Omental fat pad (tissue), 4 donors: ENCODE measurements around the gene ALDH3B1. TPM values are rescaled to one million over a fixed set of nuclear protein-coding genes. Genes with fewer than 3 reads are reported as not detected.

Source experiments
- ATAC-seq: fragments of 150-250 bp; one replicate; pipeline ENCODE4 v1.9.1; 2016; ENCODE audit warnings: mild to moderate bottlenecking, moderate library complexity; ENCODE audit not compliant: low FRiP score
- DNase-seq: peaks from one replicate; pipeline ENCODE4 v3.0.0-alpha.2; 2019; ENCODE audit warnings: low spot score
- total RNA-seq, 4 donors: library from RNA; depleted of rRNA; stranded (reverse); fragments of >200 nt; gene quantifications; one replicate each; pipeline ENCODE4 v1.1.0, GENCODE V29; 2016
- TF ChIP-seq, protein P1 (sequence below), 3 donors: fragments of 450-650 bp; IDR thresholded peaks; one replicate each; pipeline ENCODE4 v1.5.1; 2016 to 2017; ENCODE audit warnings: antibody characterized with exemption in 3 of 3, mild to moderate bottlenecking in 3 of 3, moderate library complexity in 2 of 3

Gene ALDH3B1
- total RNA-seq, 4 donors from 2014 or later: 20.5 to 90.8 (median 30.9) TPM

DNA sequence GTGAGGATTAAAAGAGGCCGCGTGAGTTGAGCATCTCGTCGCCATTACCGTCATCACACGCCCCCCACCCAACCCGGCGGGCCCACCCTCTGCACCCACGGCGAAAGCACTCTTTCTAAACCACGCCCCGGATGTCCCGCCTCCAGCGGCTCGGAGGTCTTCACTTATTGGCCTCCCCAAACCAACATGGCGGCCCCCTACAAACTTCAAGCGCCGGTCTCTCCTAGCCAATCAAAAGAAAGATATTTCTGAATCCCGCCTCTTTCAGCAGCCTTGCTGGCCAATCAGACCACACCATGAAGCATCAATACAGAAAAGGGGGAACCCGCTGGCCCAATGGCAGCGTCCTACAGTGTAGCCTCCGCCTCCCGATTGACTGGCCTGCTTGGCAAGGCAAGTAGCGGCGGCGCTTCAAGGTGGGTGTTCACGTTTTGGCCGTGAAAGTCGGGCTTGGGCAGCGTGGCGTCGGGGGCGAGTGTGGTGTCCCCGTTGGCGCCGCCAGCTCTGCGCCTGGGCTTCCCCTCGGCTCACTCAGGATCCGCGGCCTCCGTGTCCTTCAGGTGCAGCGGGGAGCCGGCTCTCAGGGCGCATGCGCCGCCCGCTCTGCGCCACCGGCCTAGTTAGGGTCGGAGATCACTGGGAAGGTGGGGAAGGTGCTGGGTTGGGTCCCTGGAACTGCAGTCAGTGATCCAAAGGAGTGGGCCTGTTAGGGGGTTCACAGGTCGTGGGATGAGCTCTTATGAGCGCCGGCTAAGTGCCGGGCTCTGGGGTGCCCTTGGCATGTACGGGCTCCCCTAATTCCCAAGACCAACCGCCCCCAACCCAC, 20.4 kb downstream of the ALDH3B1 start, which contains the start of gene NDUFS8:
TSS of gene NDUFS8 (plus strand) at position 364 of the 826 bp plus-strand sequence. CDS start 1,471 bp downstream, outside the sequence.
- TF ChIP-seq, protein P1, sequence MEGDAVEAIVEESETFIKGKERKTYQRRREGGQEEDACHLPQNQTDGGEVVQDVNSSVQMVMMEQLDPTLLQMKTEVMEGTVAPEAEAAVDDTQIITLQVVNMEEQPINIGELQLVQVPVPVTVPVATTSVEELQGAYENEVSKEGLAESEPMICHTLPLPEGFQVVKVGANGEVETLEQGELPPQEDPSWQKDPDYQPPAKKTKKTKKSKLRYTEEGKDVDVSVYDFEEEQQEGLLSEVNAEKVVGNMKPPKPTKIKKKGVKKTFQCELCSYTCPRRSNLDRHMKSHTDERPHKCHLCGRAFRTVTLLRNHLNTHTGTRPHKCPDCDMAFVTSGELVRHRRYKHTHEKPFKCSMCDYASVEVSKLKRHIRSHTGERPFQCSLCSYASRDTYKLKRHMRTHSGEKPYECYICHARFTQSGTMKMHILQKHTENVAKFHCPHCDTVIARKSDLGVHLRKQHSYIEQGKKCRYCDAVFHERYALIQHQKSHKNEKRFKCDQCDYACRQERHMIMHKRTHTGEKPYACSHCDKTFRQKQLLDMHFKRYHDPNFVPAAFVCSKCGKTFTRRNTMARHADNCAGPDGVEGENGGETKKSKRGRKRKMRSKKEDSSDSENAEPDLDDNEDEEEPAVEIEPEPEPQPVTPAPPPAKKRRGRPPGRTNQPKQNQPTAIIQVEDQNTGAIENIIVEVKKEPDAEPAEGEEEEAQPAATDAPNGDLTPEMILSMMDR (IDR thresholded peaks at IDR 0.05): no peak
- DNase-seq (peak; percentile 97), ATAC-seq (peak; percentile 96)

DNA sequence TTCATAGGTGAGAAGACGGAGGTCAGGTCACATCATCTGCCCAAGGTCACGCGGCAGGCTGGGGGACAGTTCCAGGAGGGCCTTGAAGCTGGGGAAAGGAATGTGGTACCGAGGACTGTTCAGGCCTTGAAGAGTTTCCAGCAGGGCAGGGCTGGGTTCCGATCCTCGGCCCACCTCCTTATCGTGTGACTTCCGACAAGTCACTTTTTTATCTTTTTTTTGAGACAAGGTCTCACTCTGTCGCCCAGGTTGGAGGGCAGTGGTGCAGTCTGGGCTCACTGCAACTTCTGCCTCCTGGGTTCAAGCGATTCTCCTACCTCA, 21.0 kb downstream of the ALDH3B1 start:
- TF ChIP-seq, protein P1 (IDR thresholded peaks at IDR 0.05): no peak
- ATAC-seq: no peak
- no peak for DNase-seq

DNA sequence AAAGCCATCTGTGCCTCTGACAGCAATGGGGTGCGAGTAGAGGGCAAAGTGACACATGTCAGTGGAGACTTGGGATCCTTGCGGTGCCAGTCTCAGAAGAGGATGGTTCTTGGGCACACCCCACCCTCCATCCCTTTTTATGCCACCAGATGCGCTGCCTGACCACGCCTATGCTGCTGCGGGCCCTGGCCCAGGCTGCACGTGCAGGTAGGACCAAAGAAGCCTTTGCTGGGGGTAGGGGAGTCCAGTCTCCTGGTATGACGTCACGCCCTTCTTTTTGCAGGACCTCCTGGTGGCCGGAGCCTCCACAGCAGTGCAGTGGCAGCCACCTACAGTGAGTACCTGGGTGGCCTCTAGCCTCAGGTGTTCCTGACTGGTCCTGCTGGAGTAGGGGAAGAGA, 21.9 kb downstream of the ALDH3B1 start:
- DNase-seq (no peak), ATAC-seq (no peak)
- TF ChIP-seq, protein P1 (IDR thresholded peaks at IDR 0.05): no peak

DNA sequence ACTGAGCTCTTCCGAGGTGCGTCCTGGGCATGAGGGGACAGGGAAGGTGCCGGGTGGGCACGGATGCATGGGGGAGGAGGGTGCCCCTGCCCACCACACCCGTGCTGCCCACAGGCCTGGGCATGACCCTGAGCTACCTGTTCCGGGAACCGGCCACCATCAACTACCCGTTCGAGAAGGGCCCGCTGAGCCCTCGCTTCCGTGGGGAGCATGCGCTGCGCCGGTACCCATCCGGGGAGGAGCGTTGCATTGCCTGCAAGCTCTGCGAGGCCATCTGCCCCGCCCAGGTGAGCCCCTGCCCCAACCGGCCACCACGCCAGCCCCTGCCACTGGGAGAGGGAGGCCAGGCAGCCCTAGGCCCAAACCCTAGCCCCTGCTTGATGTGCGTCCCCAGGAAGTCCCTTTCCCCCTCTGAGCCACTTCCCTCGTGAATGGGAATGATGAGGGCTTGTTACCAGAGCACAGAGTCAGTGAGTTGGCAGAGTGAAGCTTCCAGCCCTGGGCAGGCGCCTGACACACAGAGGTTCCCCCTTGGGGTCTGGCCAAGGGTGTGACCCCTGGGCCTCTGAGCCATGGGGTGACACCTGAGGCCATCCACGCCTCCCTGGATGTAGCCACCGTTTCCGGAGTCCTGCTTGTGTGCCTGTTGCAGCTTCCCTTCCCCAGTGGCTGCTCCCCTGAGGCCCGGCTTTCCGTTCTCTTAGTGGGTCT, 23.0 kb downstream of the ALDH3B1 start:
- no peak for ATAC-seq
- TF ChIP-seq, protein P1 (IDR thresholded peaks at IDR 0.05): no peak

DNA sequence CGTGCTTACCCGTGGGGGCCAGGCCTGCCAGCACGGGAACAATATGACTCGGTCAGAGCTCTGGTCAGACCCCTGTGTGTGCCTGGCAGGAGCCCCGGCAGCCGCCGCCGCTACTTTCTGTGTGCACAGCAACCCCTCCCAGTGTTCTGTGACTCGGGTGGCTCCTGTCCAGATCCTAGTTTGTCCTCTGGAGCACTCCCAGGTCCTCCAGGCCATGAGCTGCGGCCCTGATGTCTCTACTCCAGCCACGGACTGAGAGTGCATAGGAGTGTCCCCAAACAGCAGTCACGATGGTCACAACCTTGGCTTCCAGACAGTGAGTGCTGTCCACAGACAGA, 23.6 kb downstream of the ALDH3B1 start:
- DNase-seq: no peak
- TF ChIP-seq, protein P1 (IDR thresholded peaks at IDR 0.05): no peak
- ATAC-seq: no peak

More for the DNA sequence above, 23.0 kb downstream of the ALDH3B1 start:
- no peak for DNase-seq

DNA sequence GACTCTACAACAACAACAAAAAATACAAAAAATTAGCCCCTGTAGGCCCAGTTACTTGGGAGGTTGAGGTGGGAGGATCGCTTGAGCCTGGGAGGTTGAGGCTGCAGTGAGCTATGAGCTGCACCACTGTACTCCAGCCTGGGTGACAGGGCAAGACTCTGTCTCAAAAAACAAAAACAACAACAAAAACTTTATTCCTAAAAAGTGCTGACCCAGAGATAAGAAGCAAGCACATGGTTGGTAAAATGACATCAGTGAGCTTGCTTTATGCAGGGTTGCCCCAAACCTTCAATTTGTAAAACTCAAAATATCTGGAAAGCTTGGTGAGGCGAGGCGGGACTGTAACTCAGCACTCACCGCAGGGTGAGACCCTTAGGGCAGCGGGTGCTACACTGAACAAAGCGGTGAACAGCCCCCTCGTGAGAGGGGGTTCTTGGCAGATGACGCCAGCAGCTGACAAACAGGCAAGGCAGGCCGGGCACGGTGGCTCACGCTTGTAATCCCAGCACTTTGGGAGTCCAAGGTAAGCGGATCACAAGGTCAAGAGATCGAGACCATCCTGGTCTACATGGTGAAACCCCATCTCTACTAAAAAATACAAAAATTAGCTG, 25.2 kb downstream of the ALDH3B1 start:
- TF ChIP-seq, protein P1 (IDR thresholded peaks at IDR 0.05): no peak
- DNase-seq (no peak), ATAC-seq (no peak)
